Pancreas (tissue), 10 donors: ENCODE data around the gene POMP. TPM values are rescaled to one million over a fixed set of nuclear protein-coding genes. Genes with fewer than 3 reads are reported as not detected.

ENCODE experiments used
- ATAC-seq, 4 donors: fragments of 200-7000 bp; cut with Tn5 transposase; one replicate each; pipeline versions ENCODE4 v1.8.0 to v1.9.1; 2020; ENCODE audit warnings: mild to moderate bottlenecking in 4 of 4, moderate library complexity in 4 of 4
- DNase-seq, 6 donors: peaks; one replicate each; pipeline ENCODE4 v3.0.0-alpha.2; 2020
- FAIRE-seq: peaks from 2 replicates; lab custom pipeline; 2012; peaks lifted over from hg19 to GRCh38; lab: Jason Lieb, UNC
- H3K27ac ChIP-seq, 4 donors: fragments of 200-600 bp; sonication (generic); 1 replicate in 3 of 4; 2 replicates in 1 of 4; pipeline versions ENCODE4 v1.5.0 to v1.8.0; 2020
- H3K27me3 ChIP-seq, 4 donors: fragments of 200-600 bp; one replicate each; pipeline ENCODE4 v1.8.0; 2021
- H3K36me3 ChIP-seq, 3 donors: fragments of 200-600 bp; sonication (generic) in 1 of 3; one replicate each; pipeline versions ENCODE4 v1.5.0 to v1.8.0; 2020 to 2021
- H3K4me1 ChIP-seq, 3 donors: fragments of 200-600 bp; one replicate each; pipeline ENCODE4 v1.8.0; 2021
- H3K4me3 ChIP-seq, 4 donors: fragments of 200-600 bp; sonication (generic) in 2 of 4; one replicate each; pipeline versions ENCODE4 v1.5.0 to v1.8.0; 2020 to 2021
- H3K9me3 ChIP-seq, 4 donors: fragments of 200-600 bp; one replicate each; pipeline ENCODE4 v1.8.0; 2021
- WGBS, 2 donors: extraction: QIAGEN DNeasy Blood & Tissue Kit; methylation state at CpG; one replicate each; pipeline ENCODE4 v1.1.7; 2013; 5-methylcytosine and 5-hydroxymethylcytosine counted together
- intact Hi-C, 3 donors: fragments of 100-400 bp; cut with DNase I; formaldehyde crosslinking; loops; one replicate each; pipeline versions ENCODE4 v1.11.1 to v1.14.2; 2022
- polyA plus RNA-seq, 2 donors: library from polyadenylated mRNA; stranded (reverse); fragments of 200-250 nt; gene quantifications; one replicate each; pipeline ENCODE4 v1.2.3, GENCODE V29; 2013
- total RNA-seq, 6 donors: library from RNA; stranded (reverse); fragmentation: NEBNext Ultra II Directional in 4 of 6; extraction: Animal tissue kit (Norgen Biotek cat#: 25700) in 4 of 6; gene quantifications; one replicate each; pipeline versions ENCODE4 v1.2.1 to v1.2.4, GENCODE V29; 2021 to 2023
- TF ChIP-seq, protein P1 (sequence below), 4 donors: fragments of 200-600 bp; sonication (generic) in 3 of 4; IDR thresholded peaks; one replicate each; pipeline versions ENCODE4 v1.5.0 to v1.8.0; 2021; ENCODE audit warnings: antibody characterized with exemption in 4 of 4
- donor health status: healthy with polysubstance abuse.
- donor health status: DM: no; HTN: no; CAD: no; lungs with moderate emphysema.
- donor health status: DM: no; HTN: no; CAD: no.
- donor health status: control.
- donor health status: control.
- donor health status: Bipolar disorder and iron deficiency.
- donor health status: DM: yes; HTN: yes; CAD: no.
- donor health status: DM: no; HTN: no; CAD: no.
- donor health status: DM: no; HTN: no; CAD: no.
- donor health status: DM: yes; HTN: yes; CAD: no.

POMP gene
- total and polyA plus RNA-seq, 8 donors, result 13.9 to 39.5 (median 21.9) TPM

DNA sequence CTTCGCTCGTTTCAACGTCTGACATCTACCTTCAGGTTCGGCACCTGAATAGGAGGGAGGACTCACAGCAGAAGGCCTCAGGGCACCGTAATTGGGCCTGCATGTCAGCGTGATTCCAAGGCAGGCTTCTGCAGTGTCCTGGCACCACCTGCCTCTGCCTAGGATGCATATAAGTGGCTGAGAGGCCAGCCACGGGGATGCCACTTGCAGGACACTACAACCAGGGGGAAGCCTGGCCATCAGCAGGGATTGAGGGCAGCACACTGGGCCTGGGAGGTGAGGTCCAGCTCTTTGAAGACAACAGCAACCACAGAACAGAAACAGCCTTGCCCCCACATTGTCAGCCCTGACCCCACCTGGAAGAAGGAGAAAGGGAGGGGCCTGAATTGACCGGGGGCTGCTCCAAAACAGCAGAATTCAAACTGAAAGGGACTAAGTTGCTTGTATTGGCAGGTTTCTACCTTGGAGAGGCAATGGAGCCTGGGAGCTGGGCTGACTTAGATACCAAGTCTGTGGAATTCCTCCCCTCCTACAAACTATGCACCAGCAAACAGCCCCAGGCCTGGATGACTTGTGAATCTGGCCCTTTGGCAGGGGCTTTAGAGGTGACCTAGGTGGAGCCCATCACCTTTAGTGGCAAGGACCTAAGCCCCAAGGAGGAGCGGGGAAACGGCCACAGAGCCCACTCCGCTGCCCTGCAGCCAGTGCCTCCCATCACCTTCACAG is 34.1 kb upstream of the POMP start:
- H3K4me3 ChIP-seq, result no peak overlapping the region
- no peaks in the 10 kb centered on the region for H3K9me3 ChIP-seq
- peaks cover 0 to 3% (median 0%) of the 10 kb centered on the region in 4 donors for H3K27me3 ChIP-seq
- DNase-seq (no peak), FAIRE-seq (no peak), ATAC-seq (no peak)
- H3K4me1 ChIP-seq, result no peaks in the 10 kb centered on the region
- 68 to 75% methylated on average over 11 of the region's 11 CpGs for WGBS, 2 donors
- TF ChIP-seq, protein P1, sequence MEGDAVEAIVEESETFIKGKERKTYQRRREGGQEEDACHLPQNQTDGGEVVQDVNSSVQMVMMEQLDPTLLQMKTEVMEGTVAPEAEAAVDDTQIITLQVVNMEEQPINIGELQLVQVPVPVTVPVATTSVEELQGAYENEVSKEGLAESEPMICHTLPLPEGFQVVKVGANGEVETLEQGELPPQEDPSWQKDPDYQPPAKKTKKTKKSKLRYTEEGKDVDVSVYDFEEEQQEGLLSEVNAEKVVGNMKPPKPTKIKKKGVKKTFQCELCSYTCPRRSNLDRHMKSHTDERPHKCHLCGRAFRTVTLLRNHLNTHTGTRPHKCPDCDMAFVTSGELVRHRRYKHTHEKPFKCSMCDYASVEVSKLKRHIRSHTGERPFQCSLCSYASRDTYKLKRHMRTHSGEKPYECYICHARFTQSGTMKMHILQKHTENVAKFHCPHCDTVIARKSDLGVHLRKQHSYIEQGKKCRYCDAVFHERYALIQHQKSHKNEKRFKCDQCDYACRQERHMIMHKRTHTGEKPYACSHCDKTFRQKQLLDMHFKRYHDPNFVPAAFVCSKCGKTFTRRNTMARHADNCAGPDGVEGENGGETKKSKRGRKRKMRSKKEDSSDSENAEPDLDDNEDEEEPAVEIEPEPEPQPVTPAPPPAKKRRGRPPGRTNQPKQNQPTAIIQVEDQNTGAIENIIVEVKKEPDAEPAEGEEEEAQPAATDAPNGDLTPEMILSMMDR (IDR thresholded peaks at IDR 0.05), result no peak
- no peak overlapping the region for H3K27ac ChIP-seq
- intact Hi-C loops, result no loop called here
- H3K36me3 ChIP-seq, result no peaks in the 10 kb centered on the region

DNA sequence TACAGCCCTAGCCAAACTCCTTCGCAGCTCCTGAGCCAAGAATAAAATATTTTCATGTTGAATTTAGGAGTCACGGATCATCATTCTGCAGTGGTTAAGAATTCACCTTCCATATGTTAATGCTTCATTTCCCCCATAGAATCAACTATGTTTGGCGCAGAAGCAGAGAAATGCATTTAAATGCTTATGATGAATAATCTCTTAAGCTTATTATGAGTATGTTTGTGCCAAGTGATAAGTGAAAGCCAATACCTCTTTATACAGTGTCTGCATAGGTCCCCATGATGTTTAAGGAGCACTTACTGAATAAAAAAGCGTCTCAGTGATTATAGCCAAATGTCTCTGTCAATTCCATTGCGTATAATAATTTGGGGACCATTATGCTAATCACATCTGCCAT is 32.7 kb upstream of the POMP start:
- TF ChIP-seq, protein P1 (IDR thresholded peaks at IDR 0.05), result no peak
- no peaks in the 10 kb centered on the region for H3K9me3 ChIP-seq
- no peaks in the 10 kb centered on the region for H3K36me3 ChIP-seq
- intact Hi-C loops, result no loop called here
- ATAC-seq (no peak), DNase-seq (no peak), FAIRE-seq (no peak)
- H3K4me3 ChIP-seq, result no peak overlapping the region
- no peak overlapping the region for H3K27ac ChIP-seq
- WGBS, 2 donors, result 68 to 72% methylated on average over 5 of the region's 5 CpGs
- H3K4me1 ChIP-seq, result no peaks in the 10 kb centered on the region
- H3K27me3 ChIP-seq, result peaks cover 0 to 3% (median 0%) of the 10 kb centered on the region in 4 donors

DNA sequence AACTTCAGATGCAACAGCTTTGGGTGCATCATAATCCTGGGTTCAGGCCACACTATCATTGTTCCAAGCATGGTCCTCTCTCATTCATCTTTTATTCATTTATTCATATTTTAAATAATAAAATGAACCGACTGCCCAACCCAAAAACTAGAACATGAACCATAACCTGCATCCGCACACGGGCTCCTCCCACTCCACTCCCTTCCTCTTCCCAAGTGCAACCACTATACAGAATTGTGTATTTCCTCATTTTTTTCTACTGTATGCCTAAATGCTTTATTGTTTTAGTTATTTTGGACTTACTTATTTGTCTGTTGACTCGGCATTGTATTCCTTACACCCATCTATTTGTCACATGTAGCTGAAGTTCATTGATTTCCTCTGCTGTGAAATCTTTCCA is 30.7 kb upstream of the POMP start:
- TF ChIP-seq, protein P1 (IDR thresholded peaks at IDR 0.05), result no peak
- Histone ChIP-seq H3K27me3 (peaks cover 0 to 3% (median 0%) of the 10 kb centered on the region in 4 donors), H3K27ac (no peak overlapping the region), H3K4me1 (no peaks in the 10 kb centered on the region), H3K36me3 (no peaks in the 10 kb centered on the region), H3K9me3 (no peaks in the 10 kb centered on the region), H3K4me3 (no peak overlapping the region)
- DNase-seq (no peak), ATAC-seq (no peak), FAIRE-seq (no peak)
- WGBS, 2 donors, result 60 to 64% methylated on average over 4 of the region's 4 CpGs
- intact Hi-C loops, result no loop called here

DNA sequence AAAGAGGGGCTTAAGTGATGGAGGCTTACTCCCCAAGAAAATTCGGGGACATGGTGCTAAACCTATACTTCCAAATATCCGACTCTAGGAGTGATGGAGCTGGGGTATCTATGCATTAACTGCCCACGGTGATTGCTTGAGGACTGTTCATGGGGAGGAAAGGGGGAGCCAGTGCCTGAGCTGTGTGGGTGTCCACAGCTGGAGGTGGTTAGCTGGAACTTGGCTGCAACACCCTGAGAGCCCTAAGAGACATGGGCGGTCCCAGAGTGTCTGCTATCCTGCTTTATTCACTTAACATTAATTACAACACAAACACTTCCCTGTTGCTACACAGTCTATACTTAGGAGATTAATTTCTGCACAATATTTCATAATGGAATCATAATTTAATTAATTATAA is 28.1 kb upstream of the POMP start:
- H3K27me3 ChIP-seq, result peaks cover 0 to 3% (median 0%) of the 10 kb centered on the region in 4 donors
- FAIRE-seq (no peak), ATAC-seq (no peak), DNase-seq (no peak)
- WGBS, 2 donors, result 71 to 74% methylated on average over 4 of the region's 4 CpGs
- H3K4me3 ChIP-seq, result no peak overlapping the region
- H3K4me1 ChIP-seq, result no peaks in the 10 kb centered on the region
- intact Hi-C loops, result loop anchor here in 1 of 3 donors (10.0 kb wide), 1 partner anchor 306 kb away; no protein-coding TSS in a partner anchor
- H3K27ac ChIP-seq, result no peak overlapping the region
- no peaks in the 10 kb centered on the region for H3K9me3 ChIP-seq
- TF ChIP-seq, protein P1 (IDR thresholded peaks at IDR 0.05), result no peak
- no peaks in the 10 kb centered on the region for H3K36me3 ChIP-seq

DNA sequence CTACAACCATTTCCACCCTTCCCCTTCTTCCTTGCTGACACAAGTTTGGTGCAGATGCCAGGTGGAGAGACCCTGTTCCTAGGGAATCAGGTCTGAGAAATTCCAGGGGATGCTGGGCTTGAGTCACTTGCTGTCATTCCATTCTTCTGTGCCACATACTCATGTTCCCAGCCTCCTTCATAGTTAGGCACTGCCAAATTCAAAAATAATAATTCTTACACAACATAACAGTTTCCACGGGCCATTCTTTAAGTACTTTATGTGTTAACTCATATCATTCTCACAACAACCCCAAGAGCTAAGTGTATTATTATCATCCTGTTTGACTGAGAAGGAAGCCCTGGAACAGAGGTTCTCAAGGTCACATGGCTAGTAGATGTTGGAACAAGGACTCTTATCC is 27.1 kb upstream of the POMP start:
- FAIRE-seq (no peak), DNase-seq (no peak)
- intact Hi-C loops, result loop anchor here in 1 of 3 donors (10.0 kb wide), 1 partner anchor 307 kb away; no protein-coding TSS in a partner anchor

More for the DNA sequence above, 27.1 kb upstream of the POMP start:
- H3K36me3 ChIP-seq, result no peaks in the 10 kb centered on the region
- no peak overlapping the region for H3K4me3 ChIP-seq
- WGBS, 2 donors, result 64 to 82% methylated on average over 1 of the region's 1 CpG
- no peaks in the 10 kb centered on the region for H3K4me1 ChIP-seq
- ATAC-seq, result no peak
- no peak overlapping the region for H3K27ac ChIP-seq
- peaks cover 0 to 3% (median 0%) of the 10 kb centered on the region in 4 donors for H3K27me3 ChIP-seq
- no peaks in the 10 kb centered on the region for H3K9me3 ChIP-seq
- TF ChIP-seq, protein P1 (IDR thresholded peaks at IDR 0.05), result no peak
